Central memory CD4-positive, alpha-beta T cell (primary cell): Measurements from ENCODE around the gene HDAC4.

Experiments
- DNase-seq: peaks from one replicate; pipeline ENCODE4 v3.0.0; 2022

The HDAC4 gene

GRCh38 chr2:239276851-239277250 is 124.0 kb downstream of the HDAC4 start:
- DNase-seq, result no peak

DNA sequence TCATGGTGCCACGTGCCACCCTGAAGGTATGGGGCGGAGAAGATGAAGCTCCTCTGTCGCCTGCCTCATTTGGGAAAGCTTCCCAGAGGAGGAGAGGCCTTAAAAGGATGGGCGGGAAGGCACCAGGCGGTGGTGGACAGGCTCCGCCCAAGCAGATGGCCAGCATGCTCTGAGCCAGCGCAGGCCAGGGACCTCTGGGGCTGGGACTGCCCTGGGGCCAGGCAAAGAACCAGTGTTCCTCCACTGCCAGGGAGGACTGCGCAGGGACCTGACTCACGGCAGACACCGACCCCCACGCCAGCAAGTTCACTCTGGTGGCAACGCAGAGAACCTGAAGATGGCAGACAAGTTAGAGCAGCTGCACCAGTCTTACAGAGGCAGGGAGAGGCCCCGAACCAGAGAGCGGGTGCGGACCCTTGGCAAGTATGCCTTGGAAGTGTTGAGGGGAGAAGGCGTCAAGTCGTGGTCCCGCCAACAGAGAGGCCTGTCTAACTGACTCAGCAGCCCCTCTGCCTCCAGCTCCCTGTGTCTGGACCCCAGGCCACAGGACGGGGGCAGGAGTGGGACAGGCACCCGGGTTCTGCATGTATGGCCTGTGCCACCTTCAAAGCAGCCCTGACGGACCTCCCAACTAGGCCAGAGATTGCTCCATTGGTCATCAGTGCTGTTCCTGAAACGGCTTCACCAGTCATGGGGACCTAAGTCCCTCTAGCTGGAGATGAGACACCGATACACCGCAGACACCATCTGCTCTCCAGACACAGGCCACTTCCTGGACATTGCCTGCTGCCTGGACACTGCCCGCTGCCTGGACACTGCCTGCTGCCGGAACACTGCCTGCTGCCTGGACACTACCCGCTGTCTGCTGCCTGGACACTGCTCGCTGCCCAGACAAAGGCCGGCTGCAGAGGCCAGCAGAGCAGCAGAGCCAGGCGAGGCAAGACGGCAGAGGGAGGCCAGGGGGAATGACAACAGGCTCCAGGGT is 124.7 kb downstream of the HDAC4 start:
- DNase-seq, result no peak

- peak; percentile 89 for DNase-seq
These were observed 125.7 kb downstream of the HDAC4 start for GRCh38 chr2:239275044-239275685.

DNA sequence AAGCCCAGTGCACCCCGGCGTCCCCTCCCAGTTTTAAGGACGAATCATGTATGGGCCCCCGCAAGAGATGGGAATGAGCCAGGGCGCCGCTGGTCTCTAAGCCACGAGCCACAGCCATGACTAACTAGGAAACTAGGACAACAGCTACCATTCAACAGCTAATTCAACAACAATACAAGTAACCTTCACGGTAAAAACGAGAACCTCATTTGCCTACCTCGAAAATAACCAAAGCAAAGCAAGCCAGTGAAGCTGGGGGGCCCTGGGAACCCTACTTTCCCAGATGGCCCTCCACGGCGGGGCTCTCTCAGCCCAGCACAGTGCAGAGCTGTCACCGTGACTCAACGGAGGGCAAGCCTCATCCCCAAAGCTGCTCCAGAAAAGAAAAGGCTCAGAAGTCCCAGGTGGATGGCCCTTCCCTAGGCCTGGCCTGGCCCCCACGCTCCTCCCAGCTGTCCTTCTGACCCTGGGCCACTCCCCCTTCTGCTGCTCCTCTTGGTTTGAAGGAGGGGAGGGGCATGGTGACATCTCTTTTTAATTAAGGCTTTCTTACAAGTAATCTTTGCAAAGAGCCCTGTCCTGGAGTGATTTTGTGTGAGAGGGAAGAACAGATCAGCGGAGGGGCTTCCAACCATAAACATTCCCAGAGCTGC is 126.3 kb downstream of the HDAC4 start:
- DNase-seq, result no peak

- no peak for DNase-seq
These were observed 127.3 kb downstream of the HDAC4 start for GRCh38 chr2:239273280-239274234.

GRCh38 chr2:239272626-239273025 is 128.2 kb downstream of the HDAC4 start:
- no peak for DNase-seq

DNA sequence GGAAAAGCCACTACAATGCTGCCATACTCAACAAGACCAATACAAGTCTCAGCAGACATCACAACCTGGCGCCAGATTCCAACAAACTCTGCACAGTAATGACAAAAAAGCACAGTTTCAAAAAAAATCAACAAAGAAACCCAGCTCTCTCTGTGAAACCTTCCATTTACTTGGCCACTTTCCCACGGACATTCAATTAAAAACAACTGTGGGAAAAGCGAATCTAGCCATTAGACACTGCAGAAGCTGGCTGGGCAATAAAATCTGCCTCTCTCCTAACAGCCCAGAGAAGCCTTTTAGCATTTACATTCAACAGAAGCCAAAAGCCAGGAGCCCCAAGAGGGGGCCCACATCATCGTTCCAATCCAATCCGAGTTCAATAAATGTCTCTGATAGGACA is 128.9 kb downstream of the HDAC4 start:
- no peak for DNase-seq

DNA sequence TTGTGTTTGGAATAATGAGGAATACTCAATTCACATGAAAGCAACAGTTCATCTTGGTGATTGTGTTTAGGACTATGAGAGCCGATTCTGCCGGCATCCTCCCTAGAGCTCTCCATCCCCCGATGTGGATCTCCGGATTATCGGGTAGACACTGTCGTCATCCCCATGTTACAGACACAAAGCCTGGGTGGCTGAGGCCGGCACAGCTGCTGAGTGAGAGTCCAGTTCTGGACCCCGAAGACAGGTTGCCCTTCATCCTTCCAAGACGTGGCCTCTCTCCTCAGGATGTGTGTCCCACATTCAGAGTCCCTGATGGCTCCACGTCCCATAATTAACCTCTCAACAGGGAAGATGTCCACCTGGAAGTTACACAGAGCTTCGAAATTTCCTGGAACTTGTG is 129.3 kb downstream of the HDAC4 start:
- no peak for DNase-seq

DNA sequence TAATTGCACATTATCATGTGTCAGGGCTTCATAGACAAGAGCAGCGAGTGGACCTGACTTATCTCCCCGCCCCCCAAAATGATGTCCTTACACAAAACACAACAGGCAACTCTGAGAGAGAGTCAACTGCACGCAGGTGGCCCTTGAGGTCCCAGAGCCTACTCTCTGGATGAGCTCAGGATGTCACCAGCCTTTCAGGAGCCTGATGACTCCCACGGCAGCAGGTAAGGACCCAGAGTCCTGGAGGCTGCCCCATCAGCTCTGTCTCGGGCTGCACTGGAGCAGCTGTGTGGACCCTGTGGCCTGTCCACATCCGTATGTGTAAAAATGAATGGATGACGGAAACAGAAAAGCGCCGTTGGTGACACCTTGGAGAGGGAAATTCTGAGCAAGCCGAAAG is 130.9 kb downstream of the HDAC4 start:
- DNase-seq, result no peak

GRCh38 chr2:239269173-239269885 is 131.5 kb downstream of the HDAC4 start:
- DNase-seq, result no peak

GRCh38 chr2:239268549-239268948 is 132.3 kb downstream of the HDAC4 start:
- no peak for DNase-seq

- DNase-seq, result no peak
These were observed 132.7 kb downstream of the HDAC4 start for GRCh38 chr2:239268082-239268481.

DNA sequence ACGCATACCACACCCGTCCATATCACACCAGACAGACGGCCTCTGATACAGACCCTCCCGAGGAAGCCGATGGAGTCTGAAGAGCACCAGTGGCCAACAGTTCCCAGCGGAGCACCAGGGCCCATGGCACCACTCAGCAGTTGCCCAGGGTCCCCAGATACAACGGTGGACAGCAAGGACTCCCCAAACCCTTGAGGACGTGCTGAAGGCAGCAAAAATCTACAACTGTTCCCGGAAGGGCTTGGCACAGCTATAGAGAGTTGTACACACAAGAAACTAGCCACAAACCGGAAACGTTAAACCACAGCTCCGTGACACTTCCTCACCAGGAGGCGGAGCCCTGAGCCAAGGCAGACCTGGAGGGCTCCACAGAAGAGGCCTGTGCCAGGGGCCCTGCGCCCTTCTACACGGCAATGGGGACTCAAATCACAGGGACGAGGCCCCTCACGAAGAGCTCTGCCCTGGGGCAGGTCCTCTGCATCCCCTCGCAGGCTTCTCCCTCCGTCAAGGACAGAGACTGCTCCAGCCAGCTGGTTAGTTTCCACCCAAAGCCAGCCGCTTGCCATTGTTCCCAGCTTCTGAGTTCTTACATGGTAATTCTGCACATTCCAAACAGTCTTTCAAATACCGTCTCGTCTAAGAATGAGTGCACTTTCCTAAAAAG is 133.4 kb downstream of the HDAC4 start:
- peak; percentile 94 for DNase-seq

GRCh38 chr2:239266779-239267287 is 134.0 kb downstream of the HDAC4 start:
- DNase-seq, result no peak

DNA sequence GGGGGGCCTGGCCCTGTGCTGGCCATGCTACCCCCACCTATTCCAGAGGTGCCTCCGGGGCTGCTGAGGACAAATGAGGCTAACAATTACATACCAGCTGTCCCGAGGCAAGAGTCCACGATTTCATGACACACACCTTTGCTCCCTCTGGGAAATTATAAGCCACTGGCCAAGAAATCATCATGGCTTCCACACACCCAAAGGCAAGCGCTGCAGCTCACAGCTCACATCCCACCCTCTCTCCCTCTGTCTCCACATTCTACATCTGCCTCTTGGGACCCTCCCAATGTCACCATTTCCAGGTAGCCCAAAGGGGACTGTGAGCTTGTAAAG is 134.4 kb downstream of the HDAC4 start:
- no peak for DNase-seq

GRCh38 chr2:239265681-239266433 is 135.0 kb downstream of the HDAC4 start:
- DNase-seq, result no peak

- DNase-seq, result peak; percentile 86
These were observed 135.8 kb downstream of the HDAC4 start for GRCh38 chr2:239264838-239265651.

- peak; percentile 32 for DNase-seq
These were observed 136.4 kb downstream of the HDAC4 start for GRCh38 chr2:239264492-239264837.
